Rectal smooth muscle tissue (tissue), 1 donor: ENCODE measurements around the gene PIGR.

Experiments used
- H3K27ac ChIP-seq: one replicate; pipeline ENCODE4 v1.7.0; 2013; ENCODE audit warnings: low read depth, low read length, inconsistent platforms
- H3K27me3 ChIP-seq: one replicate; pipeline ENCODE4 v1.7.0; 2013; ENCODE audit warnings: low read length; ENCODE audit not compliant: control insufficient read depth, insufficient read depth
- H3K36me3 ChIP-seq: one replicate; pipeline ENCODE4 v1.7.0; 2013; ENCODE audit warnings: low read length; ENCODE audit not compliant: control insufficient read depth, insufficient read depth
- H3K4me1 ChIP-seq: one replicate; pipeline ENCODE4 v1.7.0; 2013; ENCODE audit warnings: low read length; ENCODE audit not compliant: control insufficient read depth, insufficient read depth
- H3K4me3 ChIP-seq: one replicate; pipeline ENCODE4 v1.7.0; 2013; ENCODE audit warnings: low read length
- H3K9ac ChIP-seq: one replicate; pipeline ENCODE4 v1.7.0; 2013; ENCODE audit warnings: low read length

Gene PIGR

DNA sequence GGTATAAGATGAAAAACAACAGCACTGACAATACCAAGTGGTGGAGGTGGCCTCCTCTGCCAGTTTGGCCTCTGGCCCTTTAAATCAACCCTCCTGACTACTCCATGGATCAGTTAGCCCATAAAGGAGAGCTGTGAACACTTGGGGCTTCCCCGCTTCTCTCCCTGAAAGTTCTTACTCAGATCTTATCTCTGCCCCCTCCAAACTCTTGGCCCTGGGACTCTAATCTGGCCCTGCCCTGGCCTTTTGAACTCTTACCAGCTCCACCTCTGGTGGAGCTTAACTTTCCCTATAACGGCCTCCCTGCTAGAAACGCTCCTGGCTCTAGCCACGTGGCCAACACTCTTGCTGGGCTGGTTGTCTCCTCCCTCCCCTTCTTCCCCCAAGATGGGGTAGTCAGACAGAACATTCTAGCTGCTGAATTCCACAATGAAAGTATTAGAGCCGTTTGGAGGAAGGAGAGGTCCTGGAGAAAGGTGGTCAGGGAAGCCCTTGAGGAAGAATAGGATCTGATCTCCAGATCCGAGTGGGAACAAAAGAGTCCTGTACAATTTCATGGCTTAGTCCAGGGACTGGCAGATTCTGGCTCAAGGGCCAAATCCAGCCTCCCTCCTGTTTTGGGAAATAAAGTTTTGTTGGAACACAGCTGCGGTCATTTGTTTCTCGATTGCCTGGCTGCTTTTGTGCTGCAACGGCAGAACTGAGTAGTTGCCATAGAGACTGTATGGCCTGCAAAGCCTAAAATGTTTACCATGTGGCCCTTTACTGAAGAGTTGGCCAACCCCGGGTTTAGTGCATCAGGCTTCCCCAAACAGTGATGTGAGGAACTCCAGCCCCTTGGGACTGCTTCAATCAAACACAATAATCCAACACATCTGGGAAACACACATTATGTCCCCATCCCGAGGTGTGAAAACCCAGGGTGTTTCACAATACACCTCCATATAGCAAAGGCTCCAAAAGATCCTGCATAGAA, 9.5 kb upstream of the PIGR start:
- Histone ChIP-seq H3K9ac (no peak overlapping the region), H3K27me3 (no peaks in the 10 kb centered on the region), H3K36me3 (no peaks in the 10 kb centered on the region), H3K27ac (no peak overlapping the region), H3K4me3 (no peak overlapping the region), H3K4me1 (no peaks in the 10 kb centered on the region)

- Histone ChIP-seq H3K27ac (no peak overlapping the region), H3K4me1 (no peaks in the 10 kb centered on the region), H3K4me3 (no peak overlapping the region), H3K36me3 (no peaks in the 10 kb centered on the region), H3K9ac (no peak overlapping the region), H3K27me3 (no peaks in the 10 kb centered on the region)
These were observed 8.4 kb upstream of the PIGR start for GRCh38 chr1:206954459-206955342.

GRCh38 chr1:206953626-206954025, 7.4 kb upstream of the PIGR start:
- Histone ChIP-seq H3K27me3 (no peaks in the 10 kb centered on the region), H3K27ac (no peak overlapping the region), H3K36me3 (no peaks in the 10 kb centered on the region), H3K4me1 (no peaks in the 10 kb centered on the region), H3K9ac (no peak overlapping the region), H3K4me3 (no peak overlapping the region)

GRCh38 chr1:206953126-206953525, 6.9 kb upstream of the PIGR start:
- no peaks in the 10 kb centered on the region for H3K4me1 ChIP-seq

DNA sequence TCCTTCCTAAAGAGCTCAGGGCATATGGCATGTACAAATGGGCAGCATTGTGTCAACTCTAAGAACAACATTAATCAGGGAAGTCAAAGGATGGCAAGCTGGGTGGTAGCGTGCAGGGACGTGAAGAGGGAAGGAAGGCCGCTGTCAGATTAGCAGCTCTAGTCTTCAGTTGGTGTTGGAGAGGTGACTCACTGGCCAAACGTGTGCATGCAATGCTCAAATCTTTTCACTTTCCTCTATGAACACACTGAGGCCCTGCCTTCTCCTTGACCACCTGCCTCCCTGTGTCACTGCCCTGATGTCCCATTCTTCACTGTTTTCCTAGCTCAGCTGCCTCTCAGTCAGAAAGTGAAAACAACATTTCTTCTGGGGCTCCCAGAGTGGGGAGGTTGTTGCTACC, 5.9 kb upstream of the PIGR start:
- no peaks in the 10 kb centered on the region for H3K4me1 ChIP-seq
- H3K27me3 ChIP-seq: no peaks in the 10 kb centered on the region
- H3K36me3 ChIP-seq: no peaks in the 10 kb centered on the region
- no peak overlapping the region for H3K4me3 ChIP-seq
- no peak overlapping the region for H3K27ac ChIP-seq
- H3K9ac ChIP-seq: no peak overlapping the region

More at GRCh38 chr1:206953126-206953525, 6.9 kb upstream of the PIGR start:
- Histone ChIP-seq H3K27me3 (no peaks in the 10 kb centered on the region), H3K9ac (no peak overlapping the region), H3K27ac (no peak overlapping the region), H3K4me3 (no peak overlapping the region), H3K36me3 (no peaks in the 10 kb centered on the region)

DNA sequence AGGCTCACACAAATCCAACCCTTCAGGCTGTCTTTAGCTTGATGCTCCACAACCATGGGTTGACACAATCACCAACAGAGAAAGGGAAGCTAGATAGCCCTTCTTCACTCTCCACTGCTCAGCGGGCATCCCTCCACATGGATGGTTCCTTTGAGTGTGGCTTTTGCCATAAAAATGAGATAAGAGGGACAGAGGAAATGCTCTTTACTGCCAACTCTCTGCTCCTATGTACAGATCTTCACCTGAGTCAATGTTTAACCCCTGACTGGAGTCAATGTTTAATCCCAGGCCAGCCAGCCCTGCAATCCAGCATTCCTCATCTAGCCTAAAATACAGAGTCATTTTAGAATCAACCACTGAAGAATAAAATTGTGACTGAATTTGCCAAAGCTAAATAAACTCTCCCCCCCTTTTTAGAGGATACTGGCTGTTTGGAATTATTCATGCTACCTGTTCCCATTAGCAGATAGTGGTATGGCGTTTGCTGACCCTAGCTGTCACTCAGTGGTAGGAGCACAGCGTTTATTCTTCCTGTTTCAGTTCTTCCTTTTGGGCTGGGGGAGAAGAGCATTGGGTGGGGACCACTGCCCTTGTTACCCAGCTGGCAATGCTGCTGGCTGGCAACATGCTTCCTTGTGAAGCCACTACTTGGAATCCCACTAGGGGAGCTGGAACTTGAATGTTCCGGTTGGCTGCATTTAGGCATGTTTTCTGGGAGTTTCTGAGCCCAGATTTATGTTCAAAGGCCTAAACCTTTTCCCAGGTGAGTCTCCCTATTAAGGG, 5.2 kb upstream of the PIGR start:
- Histone ChIP-seq H3K4me3 (no peak overlapping the region), H3K9ac (no peak overlapping the region), H3K27me3 (no peaks in the 10 kb centered on the region), H3K27ac (no peak overlapping the region), H3K4me1 (no peaks in the 10 kb centered on the region), H3K36me3 (no peaks in the 10 kb centered on the region)

GRCh38 chr1:206949641-206950040, 3.4 kb upstream of the PIGR start:
- H3K9ac ChIP-seq: no peak overlapping the region

DNA sequence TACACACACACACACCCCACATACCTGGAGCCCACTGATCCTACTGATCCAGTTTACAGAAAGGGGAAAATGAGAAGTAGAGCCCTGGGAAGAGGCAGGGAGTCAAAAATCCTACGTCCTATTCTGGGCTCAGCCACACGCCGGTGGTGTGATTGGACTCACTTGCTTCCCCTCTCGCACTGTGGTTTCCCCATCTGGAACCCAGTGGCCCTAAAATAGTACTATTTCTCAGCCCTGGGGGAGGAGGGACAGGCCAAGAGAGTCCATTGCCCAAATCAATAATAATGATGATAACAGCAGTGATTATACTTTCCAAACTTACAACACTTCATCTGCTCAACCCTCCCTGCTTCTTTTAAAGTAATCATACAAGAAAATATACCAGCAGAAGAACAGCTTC, 2.9 kb upstream of the PIGR start:
- H3K9ac ChIP-seq: no peak overlapping the region
- H3K27me3 ChIP-seq: no peaks in the 10 kb centered on the region
- no peak overlapping the region for H3K27ac ChIP-seq
- peaks cover 3% of the 10 kb centered on the region for H3K36me3 ChIP-seq
- H3K4me3 ChIP-seq: no peak overlapping the region
- H3K4me1 ChIP-seq: no peaks in the 10 kb centered on the region

More at GRCh38 chr1:206949641-206950040, 3.4 kb upstream of the PIGR start:
- no peak overlapping the region for H3K4me3 ChIP-seq
- no peak overlapping the region for H3K27ac ChIP-seq
- no peaks in the 10 kb centered on the region for H3K27me3 ChIP-seq
- H3K36me3 ChIP-seq: peaks cover 3% of the 10 kb centered on the region
- H3K4me1 ChIP-seq: no peaks in the 10 kb centered on the region

DNA sequence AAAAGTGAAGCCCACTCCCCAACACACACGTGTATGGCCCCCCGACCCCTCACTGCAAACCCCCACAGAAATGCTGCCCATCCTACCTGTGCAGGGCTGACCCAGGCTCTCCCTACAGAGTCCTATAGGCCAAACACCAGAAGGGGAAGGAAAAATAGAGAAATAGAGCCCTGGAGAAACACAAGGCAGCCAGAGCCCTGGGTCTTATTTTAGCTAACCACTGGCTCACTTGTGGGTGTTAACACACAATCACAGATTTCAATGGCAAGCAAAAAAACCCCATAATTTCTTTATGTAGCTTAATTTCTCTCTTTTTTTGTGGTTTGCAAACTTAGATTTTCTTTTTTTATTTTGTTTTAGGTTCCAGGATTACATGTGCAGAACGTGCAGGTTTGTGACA, 989 bp upstream of the PIGR start:
- H3K4me1 ChIP-seq: no peaks in the 10 kb centered on the region
- no peak overlapping the region for H3K9ac ChIP-seq
- H3K27ac ChIP-seq: no peak overlapping the region
- H3K27me3 ChIP-seq: no peaks in the 10 kb centered on the region
- peaks cover 3% of the 10 kb centered on the region for H3K36me3 ChIP-seq
- H3K4me3 ChIP-seq: peak overlapping the region; percentile 70

DNA sequence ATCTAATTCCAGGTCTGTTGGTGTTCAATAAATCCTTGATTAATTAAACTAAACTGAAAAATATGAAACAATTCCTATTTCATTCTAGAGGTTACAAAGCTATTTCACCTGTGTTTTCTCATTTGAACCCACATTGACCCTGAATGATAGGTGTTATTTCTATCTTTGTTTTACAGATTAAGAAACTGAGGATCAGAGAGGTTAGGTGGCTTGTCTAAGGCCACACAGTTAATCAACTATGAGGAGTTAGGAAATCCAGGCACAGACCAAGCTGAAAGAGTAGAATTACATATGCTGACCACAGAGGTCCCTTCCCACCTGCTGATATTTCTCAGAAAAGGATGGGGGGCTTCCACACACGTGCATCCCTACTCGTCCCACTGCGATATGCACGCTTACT, 487 bp downstream of the PIGR start:
- Histone ChIP-seq H3K27me3 (no peaks in the 10 kb centered on the region), H3K27ac (no peak overlapping the region), H3K36me3 (peaks cover 3% of the 10 kb centered on the region), H3K4me3 (peak overlapping the region; percentile 70), H3K9ac (peak overlapping the region; percentile 38), H3K4me1 (no peaks in the 10 kb centered on the region)

DNA sequence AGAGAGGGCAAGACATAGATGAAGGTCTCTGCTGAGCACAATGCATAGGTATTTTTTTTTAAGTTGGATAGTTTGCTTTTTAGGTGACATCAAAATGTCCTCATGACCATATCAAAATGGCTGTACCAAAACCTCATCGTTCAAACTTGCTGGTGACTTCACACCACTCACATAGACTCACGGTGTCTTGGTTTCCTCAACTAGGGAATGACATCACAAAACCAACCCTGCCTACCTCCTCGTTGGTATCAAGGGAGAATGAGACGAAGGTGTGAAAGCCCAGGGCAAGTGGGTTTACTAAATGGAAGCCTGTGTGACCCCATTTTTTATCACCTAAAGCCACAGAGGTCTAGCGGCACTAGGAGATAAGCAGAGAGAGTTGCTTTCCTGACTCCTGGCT, 1.6 kb downstream of the PIGR start:
- Histone ChIP-seq H3K27ac (no peak overlapping the region), H3K4me3 (peak overlapping the region; percentile 70)

More for the DNA sequence above, 1.6 kb downstream of the PIGR start:
- Histone ChIP-seq H3K27me3 (no peaks in the 10 kb centered on the region), H3K4me1 (no peaks in the 10 kb centered on the region), H3K36me3 (peaks cover 3% of the 10 kb centered on the region), H3K9ac (no peak overlapping the region)
